GM21367 (cell line): ENCODE measurements around the gene TNKS1BP1.

Experiments used
- ATAC-seq: cut with Tn5 transposase; IDR thresholded peaks from one replicate; pipeline ENCODE4 v1.9.1; 2021; ENCODE audit not compliant: unreplicated experiment

The TNKS1BP1 gene

DNA sequence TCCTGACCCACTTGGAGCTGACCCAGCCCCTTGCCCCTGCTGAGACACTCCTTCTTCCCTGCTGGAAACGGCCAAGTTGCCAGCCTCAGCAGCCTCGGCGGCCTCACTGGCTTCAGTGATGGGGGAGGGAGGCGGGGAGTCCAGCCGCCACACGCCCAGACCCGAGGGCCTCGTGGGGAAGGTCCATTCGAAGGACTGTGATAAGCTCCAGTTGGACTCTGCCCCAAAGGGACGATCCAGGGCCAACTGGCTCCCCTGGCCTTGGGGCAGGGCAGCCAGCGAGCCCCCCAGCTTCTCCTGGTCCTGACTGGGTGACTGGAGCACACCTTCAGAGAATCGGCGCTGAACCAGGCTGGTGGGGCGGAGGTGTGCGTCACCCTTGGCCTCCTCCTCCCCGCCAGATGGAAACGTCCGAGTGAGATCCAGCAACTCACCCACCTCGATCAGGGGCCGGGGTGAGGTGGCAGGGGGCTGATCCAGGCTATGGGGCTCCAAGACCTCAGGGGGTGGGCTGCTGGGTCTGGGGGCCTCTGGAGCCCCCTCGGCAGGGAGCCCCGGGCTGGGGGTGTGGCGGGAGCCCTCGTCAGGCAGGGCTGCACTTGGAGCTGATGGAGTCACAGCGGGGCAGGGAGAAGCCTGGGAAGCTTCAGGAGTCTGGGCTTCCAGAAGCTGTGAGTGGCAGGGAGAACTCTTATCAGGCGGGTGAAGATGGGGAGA is 11.5 kb downstream of the TNKS1BP1 start:
- no peak for ATAC-seq

DNA sequence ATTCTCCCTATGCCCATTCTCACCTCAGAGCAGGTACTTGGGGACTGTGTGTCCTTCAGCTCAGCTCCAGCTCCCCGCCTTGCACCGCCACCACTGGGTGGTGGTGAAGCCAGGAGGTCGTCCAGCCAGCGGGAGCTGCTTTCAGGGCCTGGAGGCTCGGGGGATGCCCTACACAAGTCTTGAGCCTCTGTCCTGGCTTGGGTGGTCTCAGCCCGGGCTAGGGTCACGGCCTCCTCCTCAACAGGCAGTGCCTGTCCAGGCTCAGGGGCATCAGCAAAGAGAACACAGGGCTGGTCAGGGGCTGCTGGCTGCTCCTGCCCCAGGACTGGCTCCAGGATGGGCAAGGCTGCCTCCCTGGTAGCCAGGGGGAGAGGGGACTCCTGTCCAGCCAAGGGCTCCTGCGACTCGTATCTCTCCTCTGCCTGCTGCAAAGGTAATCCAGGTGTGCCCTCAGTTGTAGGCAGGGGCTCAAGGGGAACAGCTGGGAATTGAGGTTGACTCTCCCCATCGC is 12.2 kb downstream of the TNKS1BP1 start:
- no peak for ATAC-seq

DNA sequence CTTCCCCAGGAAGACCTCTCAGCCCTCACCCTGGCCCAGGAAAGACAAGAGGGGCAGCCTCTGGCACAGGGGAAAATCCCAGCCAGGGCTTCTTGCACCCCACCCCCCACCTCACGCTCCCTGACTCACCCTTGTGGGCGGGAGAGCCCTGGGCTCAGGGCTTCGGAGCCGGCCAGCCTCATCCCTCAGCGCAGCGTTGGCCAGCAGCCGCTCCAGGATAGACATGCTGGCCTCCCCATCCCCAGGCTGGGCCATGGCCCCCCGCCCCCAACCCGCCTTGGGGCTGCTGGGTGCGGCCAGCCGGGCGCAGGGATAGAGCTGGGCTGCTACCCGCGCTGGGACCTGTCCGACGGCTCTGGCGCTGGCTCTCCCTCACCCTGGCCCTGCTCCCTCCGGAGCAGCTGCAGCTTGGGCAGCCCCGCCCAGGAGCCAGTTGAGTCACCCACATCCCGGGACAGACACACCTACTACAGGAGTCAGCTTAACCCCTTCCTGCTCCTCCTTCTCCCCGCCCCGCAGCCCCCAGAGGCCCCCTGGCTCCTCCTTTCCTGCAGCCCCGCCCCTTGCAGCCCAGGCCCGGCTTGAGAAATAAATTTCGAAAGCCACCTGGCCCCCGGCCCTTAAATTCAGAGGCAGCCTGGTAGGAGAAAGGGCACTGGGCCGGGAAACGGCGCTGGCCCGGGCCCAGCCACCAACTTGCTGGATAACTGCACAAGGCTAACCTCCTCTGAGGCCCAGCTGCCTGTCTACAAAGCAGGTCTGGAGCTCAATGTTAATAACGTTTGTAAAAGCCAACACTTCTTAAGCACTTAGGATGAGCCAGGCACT is 13.4 kb downstream of the TNKS1BP1 start:
- peak; percentile 99 for ATAC-seq

DNA sequence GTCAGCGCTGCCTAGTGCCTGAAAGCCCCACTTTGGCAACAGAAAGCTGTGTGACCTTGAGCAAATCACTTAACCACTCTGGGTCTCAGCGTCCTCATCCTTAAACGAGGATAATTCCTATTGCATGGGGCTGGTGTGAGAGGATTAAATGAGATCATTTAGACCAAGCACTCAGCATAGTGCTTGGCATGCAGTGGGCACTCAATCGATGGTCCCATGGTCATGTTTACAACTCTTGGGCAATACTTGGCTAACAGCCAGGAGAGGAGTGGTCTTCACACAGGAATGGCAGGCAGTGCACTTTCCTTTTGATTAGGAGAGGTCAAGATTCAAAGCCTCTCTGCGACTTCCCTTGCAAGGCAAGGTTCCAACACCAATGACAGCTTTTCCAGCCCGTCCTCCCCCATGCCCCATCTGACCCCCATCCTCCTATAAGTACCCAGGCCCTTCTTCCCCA is 14.1 kb downstream of the TNKS1BP1 start:
- ATAC-seq = no peak

DNA sequence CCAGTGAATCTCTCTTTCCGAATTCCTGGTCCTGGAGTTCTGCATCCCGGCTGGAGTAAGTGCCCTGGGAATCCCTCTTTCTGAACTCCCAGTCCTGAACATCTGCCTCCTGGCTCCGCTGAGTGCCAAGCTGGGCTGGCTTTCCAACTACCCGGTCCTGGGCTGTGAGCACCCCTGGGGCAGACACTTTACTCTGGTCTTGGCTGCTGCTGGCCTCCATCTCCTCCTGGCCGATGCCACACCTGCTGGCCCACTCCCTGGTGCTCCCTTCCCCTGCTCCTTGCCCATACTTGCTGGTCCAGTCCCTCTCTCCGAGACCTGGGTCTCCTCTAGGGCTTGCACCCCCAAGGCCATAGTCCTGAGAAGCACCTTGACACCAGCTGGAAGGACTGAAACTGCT is 14.7 kb downstream of the TNKS1BP1 start:
- ATAC-seq = no peak

DNA sequence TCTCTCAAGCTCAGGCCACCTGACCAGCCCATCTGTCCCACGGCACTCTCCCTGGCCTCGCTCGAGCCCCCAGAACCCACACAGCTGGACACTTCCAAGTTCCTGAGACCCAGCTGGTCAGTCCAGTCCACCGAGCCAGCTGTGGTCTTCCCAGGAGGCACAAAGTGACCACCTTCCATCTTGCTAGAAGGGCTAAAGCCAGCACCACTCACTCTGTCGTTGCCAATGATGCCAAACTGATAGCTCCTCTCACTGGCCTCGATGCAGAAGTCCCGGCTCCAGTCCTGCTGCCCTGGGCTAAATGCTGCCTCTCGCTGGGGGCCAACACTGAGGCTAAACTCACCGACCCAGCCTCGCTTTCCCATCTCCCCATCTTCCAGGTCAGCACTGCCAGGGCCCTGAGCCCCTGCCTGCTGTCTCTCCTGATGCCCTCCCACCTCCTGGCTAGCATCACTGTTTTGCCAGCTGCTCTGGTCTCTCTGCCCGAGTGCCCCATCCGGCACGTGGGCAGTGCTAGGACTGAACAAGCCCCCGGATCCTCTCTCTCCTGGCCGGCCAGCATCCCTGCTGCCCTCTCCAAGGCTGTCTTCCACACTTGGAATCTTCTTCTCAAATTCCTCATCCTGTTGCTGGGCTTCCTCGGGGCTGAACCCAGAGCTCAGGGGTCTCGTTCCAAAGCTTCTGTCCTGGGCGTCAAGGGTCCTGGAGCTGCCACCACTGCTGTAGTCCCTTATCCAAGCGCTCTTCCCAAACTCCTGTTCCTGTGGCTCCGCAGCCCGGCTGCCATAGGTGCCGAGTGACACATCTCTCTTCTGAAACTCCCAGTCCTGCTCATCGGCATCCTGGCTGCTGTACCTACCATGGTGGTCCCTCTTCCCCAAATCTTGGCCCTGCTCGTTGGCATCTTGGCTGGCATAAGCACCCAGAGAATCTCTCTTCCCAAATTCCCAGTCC is 15.4 kb downstream of the TNKS1BP1 start:
- ATAC-seq = no peak

DNA sequence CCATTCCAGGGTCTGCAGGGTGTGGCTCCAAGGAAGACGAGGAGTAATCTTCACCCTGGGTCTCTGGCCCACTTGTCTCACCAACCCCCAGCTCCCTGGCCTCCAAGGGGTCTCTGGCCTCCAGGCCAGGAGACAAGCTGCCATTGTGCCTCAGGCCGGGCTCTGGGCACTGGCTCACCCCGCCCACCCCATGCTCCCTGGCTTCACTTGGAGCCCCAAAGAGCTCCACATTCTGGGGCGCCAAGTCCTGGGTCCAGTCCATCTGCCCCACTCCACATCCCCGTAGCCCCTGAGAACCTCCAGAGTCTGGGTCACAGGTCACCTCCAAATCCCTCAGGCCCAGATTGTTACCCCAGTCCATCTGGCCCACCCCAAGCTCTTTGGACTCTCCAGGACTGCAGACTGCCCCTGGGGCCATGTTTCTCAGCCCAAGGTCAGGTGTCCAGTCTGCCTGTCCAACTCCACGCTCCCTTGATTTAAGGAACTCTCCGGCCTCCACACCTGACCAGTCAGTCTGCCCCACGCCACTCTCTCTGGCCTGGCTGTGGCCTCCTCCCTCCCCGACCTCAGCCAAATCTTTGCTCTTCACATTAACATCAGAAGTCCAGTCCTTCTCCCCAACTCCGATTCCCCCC is 16.2 kb downstream of the TNKS1BP1 start:
- no peak for ATAC-seq

DNA sequence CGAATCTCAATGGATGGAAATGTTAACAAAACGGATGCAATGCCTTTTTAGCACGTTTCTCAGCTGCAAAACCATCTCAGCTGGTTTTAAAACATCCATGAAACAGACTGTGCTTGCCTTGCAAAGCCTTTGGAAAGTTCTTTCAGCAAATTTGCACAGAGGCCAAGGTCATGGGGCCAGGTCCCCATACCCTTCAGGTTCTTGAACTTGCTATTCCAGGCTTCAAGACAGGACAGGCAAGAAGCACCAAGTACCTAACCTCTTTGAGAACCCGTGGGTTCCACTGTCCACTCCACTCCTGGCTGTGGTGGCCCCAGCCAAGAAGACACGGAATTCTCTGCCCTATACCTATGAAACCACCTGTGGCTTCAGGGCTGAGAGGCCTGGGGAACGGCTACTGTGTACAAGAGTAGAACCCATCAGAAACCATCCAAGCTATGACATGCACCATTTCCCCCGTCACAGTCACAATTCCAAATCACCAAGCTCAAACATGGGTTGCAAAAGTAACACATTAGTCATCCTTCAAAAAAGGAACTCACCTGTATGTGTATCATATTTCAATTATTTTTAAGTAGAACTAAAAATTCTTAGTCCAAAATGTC is 17.0 kb downstream of the TNKS1BP1 start:
- no peak for ATAC-seq

DNA sequence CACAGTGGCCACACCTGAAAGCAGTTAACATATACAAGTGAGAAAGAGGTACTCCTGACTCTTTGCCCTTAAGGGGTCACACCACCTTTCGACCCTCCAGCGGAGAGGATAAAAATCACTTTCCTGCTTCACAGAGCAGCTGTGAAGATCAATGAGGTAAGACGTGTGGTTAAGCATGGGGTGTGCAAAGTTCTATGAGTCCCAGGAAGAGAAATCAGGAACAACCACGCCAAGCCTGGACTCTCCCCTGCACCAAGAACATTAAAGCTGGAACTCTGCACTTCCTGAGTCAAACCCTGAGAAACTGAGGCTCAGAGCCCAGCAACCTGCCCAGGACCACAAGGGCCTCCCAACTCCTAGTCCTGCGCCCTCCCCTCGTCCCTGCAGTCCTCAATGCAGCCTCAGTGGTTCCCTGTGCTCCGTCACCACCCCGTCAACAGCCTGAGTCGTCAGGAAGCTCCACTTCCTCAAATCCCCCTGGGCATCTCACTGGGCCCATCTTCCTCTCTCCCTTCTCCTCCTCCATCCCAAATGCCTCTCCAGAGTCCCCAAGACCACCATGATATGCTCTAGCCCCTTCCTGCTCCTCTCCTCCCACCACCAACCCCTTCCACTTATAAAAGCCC is 17.7 kb downstream of the TNKS1BP1 start:
- no peak for ATAC-seq

DNA sequence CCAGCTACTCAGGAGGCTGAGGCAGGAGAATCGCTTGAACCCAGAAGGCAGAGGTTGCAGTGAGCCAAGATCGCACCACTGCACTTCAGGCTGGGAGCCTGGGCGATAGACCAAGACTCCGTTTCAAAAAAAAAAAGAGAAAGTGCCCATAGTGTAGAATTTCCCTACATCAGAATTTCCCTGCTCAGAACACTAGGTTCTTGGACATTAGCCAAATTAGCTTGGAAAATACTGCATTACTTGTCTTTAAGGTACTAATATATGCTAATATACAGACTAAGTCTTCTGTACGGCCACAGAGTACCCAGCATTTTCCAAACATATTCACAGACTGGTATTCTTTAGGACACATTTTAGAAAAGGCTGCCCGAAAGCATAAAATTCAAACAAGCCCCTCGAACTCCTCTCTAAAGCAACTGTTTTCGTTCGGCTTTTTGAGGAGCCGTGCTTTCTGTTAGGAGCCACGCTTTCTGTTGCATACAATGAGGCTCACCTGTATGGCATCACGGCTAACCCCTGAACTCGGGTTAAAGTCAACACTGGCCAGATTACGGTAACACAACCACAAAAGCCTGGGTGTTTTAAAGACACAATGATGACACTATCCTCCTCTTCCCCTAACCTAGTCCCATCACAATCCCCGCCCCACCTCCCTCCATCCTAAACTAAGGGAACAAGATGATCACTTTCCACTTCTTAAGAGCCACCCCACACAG is 18.4 kb downstream of the TNKS1BP1 start:
- no peak for ATAC-seq

DNA sequence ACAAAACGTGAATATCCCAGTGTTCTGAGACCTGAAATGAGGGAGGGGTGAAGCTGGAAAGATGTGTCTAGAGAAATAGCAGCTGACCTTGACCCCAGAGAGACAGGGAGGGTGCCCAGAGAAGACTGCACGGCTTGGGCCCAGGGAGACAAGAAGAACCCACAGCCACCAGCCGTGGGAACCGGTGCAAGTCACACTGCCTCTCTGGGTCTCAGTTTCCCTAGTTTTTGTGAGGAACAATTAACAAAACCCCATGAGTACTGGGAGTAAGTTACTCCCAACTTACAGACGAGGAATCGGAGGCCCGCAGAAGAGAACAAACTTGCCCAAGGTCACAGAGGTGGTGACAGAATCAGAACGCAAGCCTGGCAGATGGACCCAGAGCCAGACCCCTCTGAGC is 19.2 kb downstream of the TNKS1BP1 start:
- no peak for ATAC-seq

DNA sequence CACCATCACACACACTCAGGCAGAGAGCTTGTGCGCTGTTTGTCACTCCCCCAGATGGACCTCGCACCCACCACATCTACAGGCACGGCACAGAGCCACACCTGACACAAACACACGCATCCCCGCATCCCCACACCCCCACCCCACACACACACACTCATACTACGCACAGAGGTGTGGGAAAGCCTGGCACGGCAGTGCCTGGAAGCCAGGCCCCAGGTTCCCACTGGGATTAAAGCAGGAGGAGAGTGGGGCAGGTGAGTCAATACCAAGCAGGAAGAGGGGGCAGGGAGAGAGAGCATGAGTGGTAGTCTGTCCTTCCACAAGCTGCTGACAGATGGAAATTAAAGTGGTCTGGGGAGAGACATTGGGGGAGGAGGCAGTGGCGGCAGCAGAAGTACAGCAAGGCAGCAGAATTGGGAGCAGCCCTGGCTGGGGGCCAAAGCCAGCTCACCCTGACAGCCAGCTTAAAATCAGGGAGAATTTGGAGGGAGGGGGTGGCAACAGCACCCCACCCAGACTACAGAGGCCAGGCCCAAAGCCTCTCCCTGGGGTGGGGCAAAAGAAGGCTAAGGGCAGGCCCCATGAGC is 20.7 kb downstream of the TNKS1BP1 start:
- no peak for ATAC-seq

DNA sequence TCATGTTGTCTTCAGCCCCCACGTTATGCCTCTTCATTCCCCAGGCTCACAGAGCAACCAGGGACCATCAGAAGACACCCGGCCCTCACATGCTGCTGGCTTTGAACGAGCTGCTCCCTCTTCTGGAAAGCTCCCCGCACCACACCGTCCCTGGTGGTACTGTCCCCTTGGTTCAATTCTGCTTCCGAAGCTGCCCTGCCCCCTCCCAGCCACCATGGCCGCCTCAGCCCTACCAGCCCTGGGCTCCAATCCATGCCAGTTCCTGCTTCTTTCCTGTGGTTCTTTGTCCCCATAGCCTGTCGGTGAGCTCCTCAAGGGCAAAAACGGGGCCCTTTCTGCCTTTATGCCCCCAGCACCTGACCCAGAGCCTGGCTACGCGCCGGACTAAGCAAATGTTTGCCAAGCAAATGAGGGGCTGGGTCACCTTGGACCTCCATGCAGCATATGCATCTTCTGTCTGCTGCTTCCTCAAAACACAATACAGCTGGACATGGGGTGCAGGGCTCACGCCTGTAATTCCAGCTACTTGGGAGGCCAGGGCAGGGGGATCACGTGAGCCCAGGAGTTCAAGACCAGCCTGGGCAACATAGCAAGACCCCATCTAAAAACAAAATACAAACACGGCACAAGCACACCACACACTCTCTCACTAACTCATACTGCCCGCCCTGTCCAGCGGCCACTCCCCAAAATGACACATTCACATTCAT is 21.3 kb downstream of the TNKS1BP1 start:
- ATAC-seq = no peak

DNA sequence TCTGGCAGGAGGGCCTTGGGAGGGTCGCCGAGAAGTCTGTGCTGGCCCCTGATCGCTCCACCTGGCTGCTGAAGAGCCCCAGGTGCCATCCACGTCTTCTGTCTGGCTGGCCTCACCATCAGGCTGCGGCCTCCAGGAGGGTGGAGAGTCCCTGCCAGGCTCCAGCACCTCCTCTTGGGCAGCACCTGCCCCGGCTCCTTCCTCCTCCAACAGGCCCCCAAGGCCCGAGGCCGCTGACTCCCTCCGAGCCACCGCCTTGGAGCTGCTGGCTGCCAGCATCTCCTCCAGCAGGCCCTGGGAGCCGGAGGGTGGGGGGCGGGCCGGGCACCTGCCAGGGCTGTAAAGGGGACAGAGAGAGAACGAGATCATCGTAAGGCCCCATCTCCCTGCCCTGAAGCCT is 22.3 kb downstream of the TNKS1BP1 start:
- no peak for ATAC-seq

DNA sequence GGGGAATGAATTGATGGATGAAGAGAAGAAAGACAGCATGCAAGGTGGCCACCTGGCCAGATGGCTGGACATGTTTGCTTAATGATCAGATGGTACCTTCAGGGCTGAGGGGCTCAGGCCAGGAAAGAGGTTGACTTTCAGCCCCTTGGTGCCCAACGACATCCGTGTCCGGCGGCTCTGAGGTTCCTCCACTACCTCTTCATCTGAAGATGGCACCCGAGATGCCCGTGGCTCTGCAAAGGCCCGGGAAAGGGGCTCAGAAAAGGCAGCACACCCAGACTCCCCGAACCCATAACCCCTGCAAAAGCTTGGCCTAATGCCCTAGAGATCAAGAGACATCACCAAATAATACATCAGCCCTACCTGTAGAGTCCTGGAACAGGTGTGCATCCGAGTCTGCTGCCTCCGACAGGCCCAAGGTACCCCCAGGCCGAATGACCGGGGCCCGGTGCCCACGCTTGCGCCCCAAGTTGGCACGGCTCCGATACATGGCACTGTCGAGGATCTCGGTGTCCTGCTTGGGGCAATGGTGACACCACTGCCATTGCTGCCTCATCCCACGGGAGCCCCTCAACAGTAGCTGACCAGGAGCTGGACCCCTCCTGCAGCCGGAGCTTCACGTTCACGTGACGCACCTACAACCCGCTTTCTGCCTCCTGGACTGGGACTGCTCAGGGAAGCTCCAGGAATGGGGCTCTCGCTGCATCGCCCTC is 22.9 kb downstream of the TNKS1BP1 start:
- no peak for ATAC-seq

DNA sequence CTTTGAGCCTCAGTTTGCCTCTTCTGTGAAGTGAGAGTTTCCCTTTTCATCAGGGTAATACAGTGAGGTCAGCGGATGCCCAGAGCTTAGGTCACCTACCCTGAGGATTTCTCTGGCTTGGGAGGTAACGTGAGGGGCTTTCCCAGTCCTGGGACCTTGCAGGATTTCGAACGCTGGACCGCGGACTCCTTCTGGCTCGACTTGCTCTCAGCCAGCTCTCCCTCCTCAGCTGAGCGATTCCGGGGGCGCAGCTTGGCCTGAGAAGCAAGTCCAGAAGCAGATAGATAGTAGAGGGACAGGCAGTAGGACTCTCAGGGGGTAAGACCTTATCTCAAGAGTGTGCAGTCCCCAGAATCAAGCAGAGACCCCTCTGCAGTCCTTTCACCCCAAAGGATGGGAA is 24.0 kb downstream of the TNKS1BP1 start:
- no peak for ATAC-seq

DNA sequence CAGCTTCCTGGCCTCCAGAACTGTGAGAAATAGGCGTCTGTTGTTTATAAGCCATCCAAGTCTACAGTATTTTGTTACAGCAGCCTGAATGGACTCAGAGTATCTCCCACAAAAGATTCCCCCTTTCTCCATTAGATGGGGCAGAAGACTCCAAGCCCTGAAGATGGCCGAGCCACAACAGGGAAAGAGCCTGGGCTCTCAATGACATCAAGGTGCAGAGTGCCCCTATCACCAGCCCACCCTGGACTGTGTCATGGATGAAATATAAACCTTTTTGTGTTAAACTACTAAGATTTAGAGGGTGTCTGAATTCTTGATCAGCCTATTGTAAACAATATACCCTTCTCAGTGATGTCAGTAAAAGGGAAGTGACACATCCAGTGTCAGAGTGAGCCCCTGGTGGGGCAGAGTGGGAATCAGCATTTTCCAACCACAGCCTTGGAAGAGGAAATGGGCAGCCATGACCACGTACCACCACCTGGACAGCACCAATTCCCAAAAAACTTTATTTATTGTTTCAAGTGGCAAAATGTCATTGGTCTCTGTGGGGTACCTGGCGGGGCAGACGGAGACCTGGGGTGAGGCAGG is 25.5 kb downstream of the TNKS1BP1 start:
- no peak for ATAC-seq
